K562 treated with DMSO at 1 percent for 24 hours (cell line): ENCODE data around the gene ENTHD1. TPM values are rescaled to one million over a fixed set of nuclear protein-coding genes. Genes with fewer than 3 reads are reported as not detected.

Source experiments
- total RNA-seq: library from RNA; unstranded; fragments of 300-600 nt; gene quantifications from 2 replicates; pipeline ENCODE4 v1.2.3, GENCODE V29; 2022; ENCODE audit warnings: low read depth; ENCODE audit not compliant: insufficient read depth

The ENTHD1 gene
- 0.81 and 0.82 TPM in 2 replicates for total RNA-seq

GRCh38 chr22:39893526-39893925 lies at the start of gene ENTHD1:
Gene ENTHD1, minus strand, starts transcription at chr22:39893760. Its CDS starts 6,012 bp downstream, at chr22:39887748.

GRCh38 chr22:39900306-39901227 lies 7.0 kb upstream of the ENTHD1 start, which contains the start of gene GRAP2:
Gene GRAP2, plus strand, starts transcription at chr22:39901084. Its CDS starts 46,023 bp downstream, at chr22:39947107.

Other genes starting within 250 kb of the ENTHD1 start
- gene GRAP2, start 7.3 kb upstream of the ENTHD1 start, total RNA-seq, result 47.6 and 61.8 TPM in 2 replicates
- gene TMA7B, start 66.6 kb upstream of the ENTHD1 start, total RNA-seq, result 0.56 and 1.6 TPM in 2 replicates
- gene FAM83F, start 101.2 kb upstream of the ENTHD1 start, total RNA-seq, result 0.02 TPM in 1 of 2 replicates, not detected in the other